Caki2 (cell line): Measurements from ENCODE around the gene SLC36A4. TPM values are rescaled to one million over a fixed set of nuclear protein-coding genes. Genes with fewer than 3 reads are reported as not detected.
"Not testable (repeated sequence)": the region's sequence is repeated elsewhere in the genome, so short reads cannot be mapped to it uniquely, and the experiment has no call there.

Experiments used
- DNase-seq: peaks from one replicate; pipeline ENCODE4 v3.0.0-alpha.2; 2015; ENCODE audit warnings: low read depth
- in situ Hi-C: cut with HindIII; loops from 2 replicates; pipeline ENCODE4 v1.10.0; 2016; ENCODE audit warnings: low sequenced_read_pairs, low pct_unique_long_range_greater_than_20kb, mixed read lengths
- total RNA-seq: library from RNA; depleted of rRNA; stranded (reverse); fragments of >200 nt; shearing (Covaris generic); gene quantifications from 2 replicates; pipeline ENCODE4 v1.2.3, GENCODE V29; 2014; ENCODE audit warnings: low replicate concordance

The SLC36A4 gene
- total RNA-seq, 1 experiment from 2014 or later, result 4.9 TPM

DNA sequence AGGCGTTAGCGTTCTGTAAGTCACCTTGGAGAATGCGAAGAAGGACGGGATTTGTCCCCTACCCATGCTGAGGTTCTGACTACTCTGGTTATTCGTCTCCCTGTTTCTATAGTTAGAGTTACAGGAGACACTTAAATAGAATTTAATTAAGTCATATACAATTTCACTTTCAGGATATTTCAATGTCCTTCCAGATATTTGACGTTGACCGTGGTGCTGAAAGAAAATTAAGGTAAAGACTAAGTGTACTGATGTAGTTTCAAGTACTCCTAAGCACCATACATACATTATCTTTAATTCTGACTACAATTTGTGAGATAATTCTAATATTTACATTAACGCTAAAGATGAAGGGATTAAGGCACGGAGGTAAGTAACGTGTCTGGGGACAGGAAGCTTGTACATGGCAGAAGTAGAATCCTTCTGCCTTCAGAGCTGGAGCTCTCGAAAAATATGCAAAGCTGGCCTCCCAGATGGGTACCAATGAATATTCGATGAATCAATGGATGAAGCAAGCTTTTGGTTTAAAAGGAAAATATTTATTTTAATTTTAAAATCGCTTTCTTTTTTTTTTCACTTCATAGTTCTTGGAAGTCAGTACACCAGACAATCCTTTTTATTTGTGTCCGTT, 539 bp upstream of the SLC36A4 start:
- DNase-seq, result no peak
- in situ Hi-C loops, result no loop called here

DNA sequence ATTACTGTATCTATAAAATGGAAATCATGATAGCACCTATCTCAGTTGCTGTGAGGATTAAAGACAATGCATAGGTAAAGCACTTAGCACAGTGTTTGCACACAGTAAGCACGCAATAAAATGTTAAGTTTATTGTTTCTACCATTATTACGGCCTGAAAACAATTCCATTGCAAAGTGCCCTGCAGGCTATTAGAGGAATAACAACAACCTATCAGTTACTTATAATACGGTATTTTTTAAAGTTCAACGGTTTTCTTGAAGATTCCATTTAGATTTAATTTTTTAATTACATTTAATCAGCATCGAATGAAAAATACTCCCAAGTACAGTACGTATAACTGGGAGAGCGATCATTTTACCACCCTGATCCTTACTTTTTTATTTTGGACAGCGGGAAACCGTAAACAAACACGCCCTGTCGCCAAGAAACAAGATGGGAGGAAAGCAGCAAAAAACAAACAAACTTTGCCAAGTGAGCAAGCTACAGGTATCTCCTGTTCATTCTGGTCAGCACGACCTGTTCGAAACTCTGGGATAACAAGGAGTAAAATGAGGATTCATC, 893 bp downstream of the SLC36A4 start:
- DNase-seq, result no peak
- in situ Hi-C loops, result no loop called here

DNA sequence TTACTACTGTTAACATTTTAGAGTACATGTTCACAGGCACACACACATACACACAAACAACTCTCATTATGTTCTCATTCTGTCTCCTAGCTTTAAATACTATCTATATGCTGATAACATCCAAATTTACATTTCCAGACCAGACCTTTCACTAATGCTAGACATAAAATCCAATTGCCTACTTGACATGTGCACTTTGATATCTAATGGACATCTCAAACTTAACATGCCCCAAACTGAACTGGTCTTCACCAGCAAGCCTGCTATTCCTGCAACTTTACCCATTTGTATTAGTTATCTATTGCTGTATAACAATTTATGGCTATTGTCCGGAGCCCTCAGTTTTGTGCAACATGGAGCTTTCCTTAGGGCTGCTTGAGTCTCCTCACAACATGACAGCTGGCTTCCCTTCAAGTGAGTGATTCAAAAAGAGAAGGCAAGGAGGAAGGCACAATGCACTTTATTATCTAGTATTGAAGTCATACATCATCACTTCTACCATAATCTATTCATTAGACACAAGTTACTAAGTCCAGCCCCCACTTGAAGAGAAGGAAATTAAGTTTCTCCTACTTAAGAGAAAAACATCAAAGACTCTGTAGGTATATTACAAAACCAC, 3.0 kb downstream of the SLC36A4 start:
- DNase-seq, result no peak
- in situ Hi-C loops, result no loop called here

DNA sequence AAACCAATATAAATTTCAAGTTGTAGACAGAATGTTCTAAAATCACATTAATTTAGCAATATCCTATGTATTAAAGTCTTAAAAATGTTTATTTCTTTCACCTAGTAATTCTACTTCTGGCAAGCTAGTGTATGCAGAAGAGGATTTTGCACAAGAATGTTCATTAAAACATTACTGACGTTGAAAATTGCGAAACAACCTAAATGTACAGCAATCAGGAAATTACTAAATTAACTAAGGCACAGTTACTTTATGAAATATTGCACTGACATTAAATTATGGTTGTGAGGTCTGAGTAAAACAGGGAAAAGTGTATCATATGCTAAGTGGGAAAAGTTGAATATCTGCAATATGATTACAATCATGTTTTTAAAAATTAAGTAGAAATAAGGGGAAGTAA, 4.1 kb downstream of the SLC36A4 start:
- DNase-seq, result no peak
- in situ Hi-C loops, result no loop called here

DNA sequence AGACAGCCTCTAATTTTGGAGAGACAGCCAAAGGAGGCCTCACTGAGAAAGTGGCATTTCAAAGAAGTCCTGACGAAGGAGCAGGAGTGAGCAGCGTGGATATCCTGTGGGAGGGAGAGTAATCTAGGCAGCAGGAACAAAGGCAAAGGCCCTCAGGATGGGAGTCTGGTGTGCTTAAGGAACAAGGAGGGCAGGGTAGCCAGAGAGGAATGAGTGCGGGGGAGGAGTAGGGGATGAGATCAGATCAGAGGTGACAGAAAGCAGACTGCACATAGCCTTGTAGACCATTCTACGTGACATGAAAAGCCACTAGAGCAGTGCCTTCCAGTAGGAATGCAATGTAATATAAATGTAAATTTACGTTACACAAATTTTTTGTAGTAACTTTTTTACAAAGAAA, 5.6 kb downstream of the SLC36A4 start:
- in situ Hi-C loops, result no loop called here
- DNase-seq, result no peak

DNA sequence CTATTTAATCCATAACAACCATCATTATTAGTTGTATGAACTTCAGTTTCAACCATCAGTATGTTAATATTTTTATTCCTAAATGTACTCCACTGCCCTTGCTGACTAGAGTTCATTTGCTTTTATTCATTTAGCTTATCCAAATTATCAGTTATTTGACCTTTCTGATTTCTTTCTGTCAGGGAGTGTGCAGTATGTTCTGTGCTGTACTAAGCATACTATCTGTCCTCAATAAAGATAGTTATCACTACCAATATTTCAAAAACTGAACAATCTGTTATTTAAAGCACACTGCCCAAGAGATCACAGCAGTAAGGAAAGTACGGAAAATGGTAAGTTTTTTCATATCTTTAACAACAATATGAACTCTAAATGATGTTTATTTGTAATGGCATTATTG, 8.3 kb downstream of the SLC36A4 start:
- DNase-seq, result no peak
- in situ Hi-C loops, result no loop called here

DNA sequence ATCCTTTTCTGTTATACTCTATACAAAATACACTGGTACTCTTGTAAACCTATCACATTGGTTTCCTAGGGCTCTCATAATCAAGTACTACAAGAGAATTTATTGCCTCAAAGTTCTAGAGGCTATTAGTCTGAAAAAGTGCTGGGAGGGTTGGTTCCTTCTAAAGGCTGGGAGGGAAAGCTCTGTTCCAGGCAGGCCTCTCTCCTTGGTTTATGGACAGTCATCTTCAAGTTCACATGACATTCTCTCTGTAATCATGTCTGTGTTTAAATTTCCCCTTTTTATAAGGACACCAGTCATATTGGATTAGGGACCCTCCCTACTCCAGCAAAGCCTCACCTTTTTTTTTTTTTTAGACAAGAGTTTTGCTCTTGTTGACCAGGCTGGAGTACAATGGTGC, 9.1 kb downstream of the SLC36A4 start:
- DNase-seq, result no peak
- in situ Hi-C loops, result no loop called here

DNA sequence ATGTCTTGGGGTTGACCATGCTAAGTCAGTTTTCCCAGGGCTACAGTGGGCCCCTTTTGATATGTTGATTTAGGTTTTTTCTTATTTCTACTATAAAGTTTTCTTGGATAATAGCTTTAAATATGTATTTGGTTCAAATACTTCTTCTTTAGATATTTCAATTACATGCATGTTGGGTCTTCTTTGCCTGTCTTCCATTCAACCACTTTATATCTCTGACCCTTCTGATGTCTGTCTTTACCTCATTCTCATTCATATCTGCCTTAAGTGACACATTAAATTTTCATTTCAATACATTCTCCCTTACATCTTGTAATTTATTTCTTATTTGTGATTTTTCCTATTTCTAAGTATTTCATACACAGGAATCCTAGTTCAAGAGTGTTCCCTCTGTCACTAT, 10.5 kb downstream of the SLC36A4 start:
- in situ Hi-C loops, result no loop called here
- DNase-seq, result no peak

DNA sequence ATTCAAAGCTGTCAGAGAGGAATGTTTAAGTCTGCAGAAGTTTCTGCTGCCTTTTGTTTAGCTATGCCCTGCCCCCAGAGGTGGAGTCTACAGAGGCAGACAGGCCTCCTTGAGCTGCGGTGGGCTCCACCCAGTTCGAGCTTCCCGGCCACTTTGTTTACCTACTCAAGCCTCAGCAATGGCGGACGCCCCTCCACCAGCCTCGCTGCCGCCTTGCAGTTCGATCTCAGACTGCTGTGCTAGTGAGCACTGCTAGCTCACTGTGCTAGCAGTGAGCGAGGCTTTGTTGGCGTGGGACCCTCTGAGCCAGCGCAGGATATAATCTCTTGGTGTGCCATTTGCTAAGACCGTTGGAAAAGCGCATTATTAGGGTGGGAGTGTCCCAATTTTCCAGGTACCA, 19.9 kb downstream of the SLC36A4 start:
- DNase-seq, in situ Hi-C loops: not testable (repeated sequence)

DNA sequence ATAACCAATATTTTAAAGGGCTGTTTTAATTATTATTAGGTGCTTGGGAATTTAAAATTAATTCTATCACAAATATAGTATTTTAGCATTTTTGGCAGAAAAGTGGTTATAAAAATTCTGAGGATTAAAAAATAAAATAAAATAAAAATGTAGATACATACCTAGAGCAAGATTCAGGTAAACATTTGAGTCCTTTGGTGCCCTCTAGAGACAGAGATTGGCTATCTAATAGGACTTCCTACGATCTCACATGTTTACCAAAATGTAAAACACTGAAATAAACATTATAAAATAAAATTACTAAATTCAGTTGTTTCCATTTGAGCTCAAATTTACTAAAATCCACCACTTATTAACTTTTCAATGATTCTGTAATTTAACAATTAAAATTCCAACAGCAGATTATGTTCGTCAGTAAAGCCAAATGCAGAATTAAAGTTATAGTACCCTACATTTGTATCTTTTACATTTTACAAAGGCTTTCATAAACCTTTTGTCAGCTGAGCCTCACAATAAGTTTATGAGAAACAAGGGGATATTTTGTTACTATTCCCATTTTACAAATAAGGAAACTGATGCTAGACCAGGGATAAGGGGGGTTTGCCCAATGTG, 27.7 kb downstream of the SLC36A4 start:
- in situ Hi-C loops, result no loop called here

DNA sequence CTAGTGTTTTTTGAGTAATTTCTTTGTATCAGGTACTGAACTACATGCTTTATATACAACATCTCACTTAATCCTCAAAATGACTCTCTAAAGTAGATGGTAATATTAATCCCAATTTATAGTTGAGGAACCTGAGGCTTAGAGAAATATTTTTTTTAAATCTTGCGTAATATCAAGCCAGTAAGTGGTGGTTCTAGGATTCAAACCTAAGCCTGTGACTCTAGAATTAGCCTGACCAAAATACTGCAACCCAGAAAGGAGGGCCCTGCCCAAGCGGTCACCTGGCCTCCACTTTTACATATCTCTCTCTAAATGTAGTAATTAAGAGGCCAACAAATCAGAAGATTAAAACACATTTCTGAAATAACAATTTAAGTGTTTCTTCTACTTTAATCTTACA, 28.6 kb downstream of the SLC36A4 start:
- in situ Hi-C loops, result no loop called here
- DNase-seq, result no peak

More for the DNA sequence above, 27.7 kb downstream of the SLC36A4 start:
- peak; percentile 1 for DNase-seq

DNA sequence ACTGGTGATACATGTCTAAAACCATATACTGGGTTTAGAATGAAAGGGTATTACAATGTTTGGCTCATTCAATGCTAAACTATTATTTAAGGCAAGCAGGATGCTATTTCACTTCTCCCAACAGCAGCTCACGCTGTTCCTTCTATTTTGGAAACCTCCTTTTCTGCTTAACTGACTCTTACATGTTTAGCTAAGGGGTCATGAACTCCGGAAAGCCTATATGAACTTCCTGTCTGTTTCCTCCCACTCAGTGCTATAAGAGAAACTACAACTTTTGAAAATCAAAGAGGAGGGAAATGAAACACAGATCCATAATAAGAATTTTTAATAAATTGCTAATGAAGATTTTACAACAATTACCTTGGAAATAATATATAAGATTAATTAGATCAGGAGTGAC, 30.9 kb downstream of the SLC36A4 start:
- in situ Hi-C loops, result no loop called here
- no peak for DNase-seq

DNA sequence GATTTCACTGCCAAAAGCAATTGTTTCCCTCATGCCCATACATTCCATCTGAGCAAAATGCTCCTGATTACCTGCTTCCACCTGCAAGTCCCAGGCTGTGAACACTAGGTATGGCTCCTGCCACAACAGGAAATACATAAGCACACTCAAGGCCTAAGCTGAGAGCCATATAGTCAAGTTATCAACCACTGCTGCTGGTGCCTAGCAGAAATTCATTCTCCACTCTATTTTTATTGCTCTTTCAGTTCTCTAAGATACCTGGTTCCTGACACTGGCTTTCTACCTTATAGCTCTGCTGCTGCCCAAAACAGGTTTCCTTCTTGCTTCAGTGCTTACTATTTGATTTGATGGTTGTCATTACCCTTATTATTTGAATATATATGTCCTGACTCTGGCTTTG, 31.6 kb downstream of the SLC36A4 start:
- no peak for DNase-seq
- in situ Hi-C loops, result no loop called here

DNA sequence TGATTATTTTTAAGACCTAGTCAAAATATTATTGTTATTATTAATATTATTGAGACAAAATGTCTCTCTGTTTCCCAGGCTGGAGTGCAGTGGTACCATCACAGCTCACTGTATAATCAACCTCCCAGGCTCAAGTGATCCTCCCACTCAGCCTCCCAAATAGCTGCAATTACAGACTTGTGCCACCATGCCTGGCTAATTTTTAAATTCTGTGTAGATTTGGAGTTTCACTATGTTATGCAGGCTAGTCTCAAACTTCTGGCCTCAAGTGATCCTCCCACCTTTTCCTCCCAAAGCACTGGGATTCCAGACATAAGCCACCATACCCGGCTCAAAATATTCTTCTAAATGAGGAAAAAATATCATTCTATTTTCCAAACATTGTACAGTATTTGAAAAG, 37.0 kb downstream of the SLC36A4 start:
- in situ Hi-C loops, result no loop called here
- no peak for DNase-seq

DNA sequence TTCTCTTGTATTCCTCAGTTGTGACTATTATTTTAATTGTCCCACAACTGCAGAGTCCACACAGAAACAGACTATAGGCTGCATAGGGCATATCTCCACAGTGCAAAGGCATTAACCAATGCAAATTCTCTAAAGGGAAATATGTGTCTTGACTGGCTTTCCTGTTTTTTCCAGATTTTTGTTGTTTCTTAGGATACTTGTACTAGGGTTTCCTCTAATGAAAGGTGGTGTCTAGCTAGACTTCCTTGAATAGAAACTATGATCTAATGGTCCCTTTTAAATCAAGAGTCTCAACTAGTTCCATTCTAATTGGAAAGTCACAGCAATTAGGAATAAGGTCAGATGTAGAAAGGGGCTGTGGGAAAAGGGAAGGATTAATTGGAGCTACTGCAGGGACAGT, 37.6 kb downstream of the SLC36A4 start:
- in situ Hi-C loops, result no loop called here
- DNase-seq, result no peak

DNA sequence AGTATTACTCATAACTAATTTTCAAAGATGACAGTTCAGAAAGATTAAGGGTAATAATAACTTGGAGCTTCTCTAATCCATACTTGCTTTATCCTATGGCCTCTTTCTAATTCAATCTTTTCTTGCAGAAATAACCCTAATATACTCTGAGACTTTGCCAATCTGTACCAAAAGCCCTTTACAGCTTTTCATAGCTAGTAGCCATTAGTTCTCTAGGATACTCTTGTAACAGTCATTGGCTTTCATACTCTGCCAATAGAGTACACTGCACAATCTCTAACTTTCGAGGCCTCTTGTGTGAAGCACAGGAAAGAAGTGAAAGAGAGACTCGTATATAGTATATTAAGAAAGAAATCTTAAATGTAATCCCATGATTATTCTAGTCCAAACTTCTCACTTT, 38.1 kb downstream of the SLC36A4 start:
- no peak for DNase-seq

DNA sequence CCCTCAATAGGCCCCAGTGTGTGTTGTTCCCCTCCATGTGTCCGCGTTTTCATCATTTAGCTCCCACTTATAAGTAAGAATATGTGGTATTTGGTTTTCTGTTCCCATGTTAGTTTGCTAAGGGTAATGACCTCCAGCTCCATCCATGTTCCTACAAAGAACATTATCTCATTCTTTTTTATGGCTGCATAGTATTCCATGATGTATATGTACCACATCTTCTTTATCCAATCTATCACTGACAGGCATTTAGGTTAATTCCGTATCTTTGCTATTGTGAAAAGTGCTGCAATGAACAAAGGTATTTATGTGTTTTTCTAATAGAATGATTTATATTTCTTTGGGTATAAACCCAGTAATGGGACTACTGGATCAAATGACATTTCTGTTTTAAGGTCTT, 42.1 kb downstream of the SLC36A4 start:
- in situ Hi-C loops, result no loop called here
- DNase-seq, result no peak

More for the DNA sequence above, 38.1 kb downstream of the SLC36A4 start:
- in situ Hi-C loops, result no loop called here

DNA sequence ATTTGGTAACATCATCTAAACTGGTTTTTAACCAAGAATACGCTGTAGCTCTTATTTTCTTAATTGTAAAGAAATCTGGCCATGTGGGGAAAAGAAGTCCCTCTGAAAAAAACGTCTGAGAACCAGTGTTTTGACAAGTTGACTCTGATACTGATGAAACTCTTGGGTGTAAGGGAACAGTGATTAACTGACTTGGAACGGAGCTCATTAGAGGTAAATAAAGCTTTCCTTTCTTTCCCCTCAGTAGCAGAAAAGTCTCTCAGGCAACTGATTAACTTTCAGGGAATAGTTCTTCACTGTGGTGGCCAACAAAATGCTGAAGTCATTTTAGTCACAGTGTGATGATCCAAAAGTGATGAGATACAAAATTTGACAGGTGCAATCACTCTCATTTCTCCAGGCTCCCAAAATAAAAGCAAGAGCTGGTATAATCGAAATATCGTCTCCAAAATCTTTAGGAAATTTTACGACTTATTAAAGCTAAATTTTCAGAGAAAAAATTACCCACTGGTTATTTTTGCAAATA, 52.3 kb downstream of the SLC36A4 start:
- in situ Hi-C loops, result no loop called here
- DNase-seq, result no peak

DNA sequence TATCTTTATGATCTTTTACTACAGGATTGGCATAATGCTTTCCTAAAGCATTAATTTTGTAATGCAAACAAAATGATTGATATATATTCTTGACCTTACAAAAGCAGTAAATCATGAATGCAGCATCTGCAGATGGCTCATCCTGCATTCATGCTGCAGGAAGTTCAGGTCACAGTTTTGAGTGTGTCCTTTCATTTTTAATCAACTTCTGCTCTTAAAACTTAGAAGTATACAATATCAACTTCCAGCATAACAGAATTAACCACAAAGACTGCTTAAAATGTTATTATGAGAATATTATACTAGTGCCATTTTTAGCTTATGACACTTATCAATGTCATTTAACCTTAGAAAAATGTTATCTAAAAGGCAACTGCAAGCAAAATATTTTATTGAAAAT, 54.0 kb downstream of the SLC36A4 start:
- in situ Hi-C loops, result no loop called here
- DNase-seq, result no peak
